Smooth muscle cell of the umbilical artery (primary cell): ENCODE measurements around the gene FAM219A. TPM values are rescaled to one million over a fixed set of nuclear protein-coding genes. Genes with fewer than 3 reads are reported as not detected.

Experiments used
- total RNA-seq: library from RNA; depleted of rRNA; stranded (reverse); fragments of >200 nt; gene quantifications from 2 replicates; pipeline ENCODE4 v1.2.3, GENCODE V29; 2014

Gene FAM219A
- total RNA-seq = 11.6 and 20.6 TPM in 2 replicates

DNA sequence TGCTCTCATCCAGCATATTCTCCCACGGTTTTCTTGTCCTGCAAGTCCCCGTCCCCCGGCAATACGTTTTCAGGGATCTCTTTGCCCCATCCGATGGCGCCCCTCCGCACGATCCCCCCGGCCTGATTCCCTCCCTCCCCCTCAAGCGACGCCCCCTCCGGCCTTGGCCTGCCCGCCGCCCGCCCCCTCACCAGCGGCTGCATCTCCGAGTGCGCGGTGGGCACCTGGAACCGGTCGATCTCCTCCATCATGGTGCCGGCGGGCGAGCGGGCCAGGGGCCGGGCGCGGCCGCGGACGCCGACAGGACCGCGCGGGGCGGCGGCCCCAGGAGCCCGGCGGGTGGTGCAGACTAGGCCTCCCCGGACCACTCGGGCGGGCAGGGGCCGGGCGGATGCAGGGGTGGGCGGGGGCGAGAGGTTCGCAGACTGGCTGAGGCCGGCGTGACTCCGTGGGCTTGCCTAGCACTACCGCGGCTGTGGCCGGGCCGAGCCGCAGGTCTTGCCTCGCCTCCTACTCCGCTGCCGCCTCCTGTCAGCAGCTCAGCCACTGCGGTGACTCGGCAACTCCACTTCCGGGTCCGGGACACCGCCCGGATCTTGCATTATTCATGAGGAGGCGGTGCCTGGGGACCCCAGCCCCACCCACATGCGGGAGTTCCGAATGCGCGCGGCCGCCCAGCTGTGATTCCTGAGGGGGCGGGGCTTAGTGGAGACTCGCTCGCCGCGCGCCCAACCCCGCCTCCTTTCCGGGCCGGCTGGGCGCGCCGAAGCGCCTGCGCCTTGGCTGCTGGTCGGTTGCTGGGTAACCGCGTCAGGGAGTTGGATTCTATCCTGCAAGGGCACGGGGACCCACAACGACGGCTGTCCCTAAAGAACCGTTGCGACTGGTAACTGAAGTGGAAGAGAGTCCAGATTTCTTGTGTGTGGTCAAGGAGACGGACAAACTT, at the start of gene FAM219A, which contains the start of gene DNAI1:
FAM219A (minus strand) TSS at position 558 of the 946 bp plus-strand sequence; CDS start at position 251, 307 bp downstream.
DNAI1 (plus strand) TSS at position 793 of the 946 bp plus-strand sequence. CDS start 201 bp downstream, outside the sequence.

DNA sequence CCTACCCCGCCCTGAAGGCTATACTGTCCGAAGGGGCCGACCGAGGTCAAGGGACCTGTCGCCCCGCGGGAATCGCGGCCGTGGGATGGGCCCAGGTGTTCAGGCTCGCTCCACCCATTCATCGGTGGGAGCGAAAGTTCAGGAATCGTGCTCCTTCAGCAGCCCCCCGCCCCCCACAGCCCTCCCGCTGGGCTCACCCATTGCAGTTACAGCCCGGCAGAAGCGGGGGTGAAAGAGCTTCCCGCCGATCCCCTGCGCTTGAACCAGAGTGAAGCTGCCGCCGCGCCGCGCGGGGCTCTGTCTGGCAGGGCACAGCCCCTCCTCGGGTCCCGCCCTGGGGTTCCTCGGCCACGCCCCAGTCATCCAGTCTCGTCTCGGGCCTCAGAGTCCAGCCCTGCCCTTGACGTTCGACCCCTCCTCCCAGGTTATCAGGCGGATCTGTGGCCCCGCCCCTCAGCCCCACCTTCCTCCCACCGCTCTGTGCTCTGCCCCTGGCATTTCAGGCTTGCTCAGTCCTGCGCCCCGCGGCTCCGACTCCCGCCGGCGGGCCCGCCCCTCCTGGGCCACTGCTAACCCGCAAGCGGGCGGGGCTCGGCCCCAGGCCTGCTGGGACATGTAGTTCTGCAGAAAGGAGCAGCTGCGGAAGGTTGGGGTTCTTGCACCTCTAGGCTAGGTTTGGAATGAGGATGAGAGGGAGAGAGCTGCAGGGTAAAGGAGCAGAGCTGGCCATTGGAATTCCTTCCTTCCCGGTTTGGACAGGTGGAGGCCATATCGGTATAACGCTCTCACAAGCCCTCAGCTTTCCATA, 81.6 kb downstream of the FAM219A start, which contains the start of gene MYORG:
MYORG (minus strand) TSS at position 303 of the 808 bp plus-strand sequence. CDS start 3,955 bp downstream, outside the sequence.

Other genes starting within 250 kb of the FAM219A start
- gene KIF24, start 129.3 kb downstream of the FAM219A start, total RNA-seq = 0.59 and 1.8 TPM in 2 replicates
- gene NUDT2, start 129.0 kb downstream of the FAM219A start, total RNA-seq = 14.3 and 39.2 TPM in 2 replicates
- gene MYORG, start 81.7 kb downstream of the FAM219A start, total RNA-seq = 0.89 and 1.6 TPM in 2 replicates
- gene DNAI1, start 235 bp upstream of the FAM219A start, total RNA-seq = not detected in 2 replicates
- gene ENHO, start 64.4 kb upstream of the FAM219A start, total RNA-seq = not detected in 2 replicates
- not detected in 2 replicates for gene CNTFR, start 131.2 kb upstream of the FAM219A start, total RNA-seq
- 13.0 and 19.0 TPM in 2 replicates for gene RPP25L, start 153.5 kb upstream of the FAM219A start, total RNA-seq
- 71.5 and 74.2 TPM in 2 replicates for gene DCTN3, start 161.9 kb upstream of the FAM219A start, total RNA-seq
- gene ARID3C, start 170.5 kb upstream of the FAM219A start, total RNA-seq = 0.18 TPM in 1 of 2 replicates, not detected in the other
- gene SIGMAR1, start 179.2 kb upstream of the FAM219A start, total RNA-seq = 84.9 and 103 TPM in 2 replicates
- gene GALT, start 188.1 kb upstream of the FAM219A start, total RNA-seq = 19.7 and 30.9 TPM in 2 replicates
- gene IL11RA, start 193.6 kb upstream of the FAM219A start, total RNA-seq = 9.0 and 27.0 TPM in 2 replicates
- gene CCL27, start 204.1 kb upstream of the FAM219A start, total RNA-seq = 0.14 and 0.59 TPM in 2 replicates
- gene CCL19, start 232.7 kb upstream of the FAM219A start, total RNA-seq = not detected in 2 replicates